ENCODE data around the gene VPS35L.

Gene VPS35L

DNA sequence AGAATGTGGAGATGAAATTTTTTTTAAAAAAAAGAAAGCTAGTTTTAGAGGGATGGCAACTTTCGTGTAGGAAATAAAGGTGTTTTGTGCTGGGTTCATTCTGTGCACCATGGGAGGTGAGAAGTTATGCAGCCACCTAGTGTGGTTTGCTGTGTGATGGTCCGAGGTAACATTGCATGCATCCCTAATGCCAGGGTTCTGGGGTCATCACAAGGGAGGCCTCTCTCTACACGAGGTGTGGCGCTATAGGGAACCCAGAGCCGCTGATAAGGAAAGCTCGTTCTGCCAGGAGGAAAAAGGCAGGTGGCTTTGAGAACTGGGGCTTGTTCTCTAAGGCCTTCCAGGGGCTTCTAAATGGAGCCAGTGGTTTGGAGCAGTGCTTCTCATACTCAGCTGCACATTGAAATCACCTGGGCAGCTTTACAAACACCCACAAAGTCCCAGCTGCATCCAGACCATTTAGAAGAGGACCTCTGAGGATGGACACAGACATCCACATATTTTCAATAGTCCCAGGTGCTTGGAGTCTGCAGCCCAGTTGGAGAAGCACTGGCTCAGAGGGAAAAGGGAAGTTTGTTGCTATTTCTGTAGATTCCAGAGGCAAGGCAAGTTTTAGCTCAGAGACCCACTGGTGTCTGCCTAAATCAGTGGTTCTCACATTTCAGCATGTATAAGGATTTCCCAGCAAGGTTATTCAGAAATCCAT lies 43.5 kb downstream of the VPS35L start:
- no peak for DNase-seq

- DNase-seq = no peak
Measured at GRCh38 chr16:19599968-19600716, 44.6 kb downstream of the VPS35L start.

- DNase-seq = no peak
Measured at GRCh38 chr16:19601083-19601976, 45.8 kb downstream of the VPS35L start.

DNA sequence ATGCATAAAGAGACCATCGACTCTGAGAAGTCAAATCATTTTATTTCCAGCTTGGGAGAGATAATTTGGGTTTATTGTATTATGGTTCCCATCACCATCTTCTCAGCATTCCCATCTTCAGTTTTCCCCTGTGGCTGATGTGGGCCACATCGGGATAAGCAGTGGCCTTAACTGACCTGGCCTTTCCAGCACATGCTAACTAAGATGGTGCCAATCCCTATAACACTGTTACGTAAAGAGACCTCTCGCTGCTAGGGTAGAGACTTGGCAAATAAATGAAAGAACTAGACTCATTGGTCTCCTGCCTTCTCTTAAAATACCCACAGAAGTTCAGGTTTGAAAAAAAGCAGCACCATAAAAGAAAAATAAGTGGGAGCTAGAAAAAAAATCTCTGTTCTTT lies 49.4 kb downstream of the VPS35L start:
- no peak for DNase-seq

GRCh38 chr16:19605701-19606100 lies 50.2 kb downstream of the VPS35L start:
- no peak for DNase-seq

- no peak for DNase-seq
Measured at GRCh38 chr16:19607616-19608280, 52.2 kb downstream of the VPS35L start.

- no peak for DNase-seq
Measured at GRCh38 chr16:19609359-19609758, 53.9 kb downstream of the VPS35L start.

DNA sequence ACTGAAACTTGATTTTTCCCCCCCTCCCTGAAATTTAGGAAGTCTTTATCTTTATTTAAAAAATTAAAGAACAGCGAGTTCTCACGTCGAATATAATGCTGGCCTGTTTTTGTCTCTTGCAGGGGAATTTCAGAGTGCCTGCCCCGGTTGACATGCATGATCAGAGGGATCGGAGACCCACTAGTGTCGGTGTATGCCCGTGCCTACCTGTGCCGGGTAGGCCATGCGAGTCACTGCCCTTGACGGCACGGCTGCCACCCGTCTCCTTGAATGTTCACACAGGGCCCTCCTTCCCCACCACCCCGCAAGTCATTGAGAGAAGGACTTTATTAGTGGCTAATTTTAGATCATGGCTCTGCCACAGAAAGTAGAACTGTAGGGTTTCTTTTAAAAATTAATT lies 54.7 kb downstream of the VPS35L start:
- DNase-seq = no peak

DNA sequence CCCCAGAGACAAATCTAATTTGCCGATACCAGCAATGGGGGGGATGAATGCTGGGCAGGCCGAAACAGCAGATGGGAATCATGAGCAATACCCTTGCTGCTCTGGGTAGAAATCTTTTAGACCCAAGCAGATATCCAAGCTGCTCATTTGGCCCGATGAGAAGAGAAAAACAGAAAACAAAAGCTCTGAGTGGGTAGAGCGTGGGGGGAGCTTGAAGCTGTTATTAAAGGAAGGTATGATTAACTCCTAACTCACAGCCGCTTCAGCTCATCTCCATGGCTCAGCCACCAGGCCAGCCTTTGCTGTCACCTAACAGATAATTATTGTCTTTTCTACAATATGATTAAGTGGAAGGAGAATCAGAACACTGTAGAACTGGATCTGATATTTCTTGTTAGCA lies 58.3 kb downstream of the VPS35L start:
- no peak for DNase-seq

DNA sequence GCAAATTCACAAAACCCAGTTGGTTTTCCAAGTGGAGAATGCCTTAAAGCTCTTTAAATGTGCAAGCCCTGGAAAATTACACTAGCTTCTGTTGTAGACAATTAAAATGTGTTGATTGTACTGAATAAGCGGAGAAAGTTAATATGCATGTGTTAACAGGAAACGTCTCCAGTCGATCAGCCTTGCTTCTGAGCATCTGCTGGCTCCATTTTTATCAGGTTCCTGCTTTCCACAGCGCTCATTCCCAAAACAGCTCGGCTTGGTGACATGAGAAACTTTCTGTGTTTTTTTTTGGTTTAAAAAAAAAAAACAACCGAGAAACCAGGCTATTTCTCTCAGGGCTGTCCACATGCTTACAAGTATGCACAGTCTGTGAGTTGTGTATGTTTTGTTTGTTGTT lies 60.7 kb downstream of the VPS35L start:
- no peak for DNase-seq

GRCh38 chr16:19618876-19619275 lies 63.4 kb downstream of the VPS35L start:
- DNase-seq = no peak

GRCh38 chr16:19621445-19621844 lies 65.9 kb downstream of the VPS35L start:
- no peak for DNase-seq

GRCh38 chr16:19625039-19625438 lies 69.5 kb downstream of the VPS35L start:
- no peak for DNase-seq

GRCh38 chr16:19636436-19637267 lies 81.1 kb downstream of the VPS35L start:
- no peak for DNase-seq

DNA sequence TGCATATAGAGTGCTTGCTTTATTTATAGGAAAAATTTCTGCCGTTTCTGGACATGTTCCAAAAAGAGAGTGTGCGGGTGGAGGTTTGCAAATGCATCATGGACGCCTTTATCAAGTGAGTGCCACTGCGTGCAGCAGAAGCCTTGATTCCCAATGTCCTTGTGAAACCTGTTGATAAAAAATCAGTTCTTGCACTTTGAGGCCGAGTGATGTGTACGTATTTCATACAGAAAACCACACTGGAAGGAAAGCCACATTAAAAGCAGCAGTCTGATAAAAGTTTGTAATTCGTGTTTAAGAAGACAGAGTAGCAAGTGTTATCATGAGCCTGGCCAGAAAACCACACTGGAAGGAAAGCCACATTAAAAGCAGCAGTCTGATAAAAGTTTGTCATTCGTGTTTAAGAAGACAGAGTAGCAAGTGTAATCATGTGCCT lies 84.5 kb downstream of the VPS35L start:
- no peak for DNase-seq

GRCh38 chr16:19642501-19642900 lies 87.0 kb downstream of the VPS35L start:
- DNase-seq = no peak

GRCh38 chr16:19644877-19645276 lies 89.4 kb downstream of the VPS35L start:
- no peak for DNase-seq

DNA sequence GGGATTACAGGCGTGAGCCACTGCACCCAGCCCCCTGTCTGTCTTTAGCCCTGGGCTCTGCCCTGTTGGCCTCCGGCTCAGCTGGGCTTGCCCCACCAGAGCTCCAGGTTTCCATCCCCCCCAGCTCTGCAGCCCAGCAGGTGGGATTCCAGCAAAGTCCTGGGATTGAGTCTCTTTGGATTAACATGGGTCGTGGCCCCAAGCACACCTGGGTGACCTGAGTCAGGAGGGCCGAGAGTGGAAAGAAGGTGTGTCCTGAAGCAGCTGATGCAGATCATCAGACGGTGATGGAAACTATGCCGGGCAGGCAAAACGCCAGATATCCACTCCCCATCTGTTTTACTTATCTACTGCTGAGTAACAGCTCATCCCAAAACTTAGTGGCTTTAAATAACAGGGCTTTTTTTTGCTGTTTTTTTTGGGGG lies 90.1 kb downstream of the VPS35L start:
- no peak for DNase-seq

GRCh38 chr16:19649980-19650379 lies 94.5 kb downstream of the VPS35L start:
- DNase-seq = no peak

GRCh38 chr16:19654147-19654546 lies 98.6 kb downstream of the VPS35L start:
- DNase-seq = no peak

- DNase-seq = no peak
Measured at GRCh38 chr16:19655242-19655777, 99.8 kb downstream of the VPS35L start.

GRCh38 chr16:19657831-19658230 lies 102.3 kb downstream of the VPS35L start:
- no peak for DNase-seq
